ENCODE results near the gene PTEN.

The PTEN gene

GRCh38 chr10:87930934-87931835 is 67.8 kb downstream of the PTEN start:
- Histone ChIP-seq H3K9me3 (no peaks in the 10 kb centered on the region), H4K20me1 (peaks cover 73% of the 10 kb centered on the region), H3K4me2 (no peak overlapping the region), H3K27ac (no peak overlapping the region), H3K4me3 (no peak overlapping the region), H3K27me3 (no peaks in the 10 kb centered on the region), H3K4me1 (peaks cover 12% of the 10 kb centered on the region), H3K9ac (no peak overlapping the region), H3K36me3 (peaks cover 65% of the 10 kb centered on the region)
- TF ChIP-seq Cebpa-rat (IDR thresholded peaks at IDR 0.05), result no peak

GRCh38 chr10:87931836-87932230 is 68.4 kb downstream of the PTEN start:
- Histone ChIP-seq H4K20me1 (peaks cover 73% of the 10 kb centered on the region), H3K4me3 (no peak overlapping the region), H3K4me1 (peaks cover 6% of the 10 kb centered on the region), H3K4me2 (no peak overlapping the region), H3K9me3 (no peaks in the 10 kb centered on the region), H3K36me3 (peaks cover 65% of the 10 kb centered on the region), H3K9ac (no peak overlapping the region), H3K27ac (no peak overlapping the region), H3K27me3 (no peaks in the 10 kb centered on the region)
- TF ChIP-seq Cebpa-rat (IDR thresholded peaks at IDR 0.05), result no peak

DNA sequence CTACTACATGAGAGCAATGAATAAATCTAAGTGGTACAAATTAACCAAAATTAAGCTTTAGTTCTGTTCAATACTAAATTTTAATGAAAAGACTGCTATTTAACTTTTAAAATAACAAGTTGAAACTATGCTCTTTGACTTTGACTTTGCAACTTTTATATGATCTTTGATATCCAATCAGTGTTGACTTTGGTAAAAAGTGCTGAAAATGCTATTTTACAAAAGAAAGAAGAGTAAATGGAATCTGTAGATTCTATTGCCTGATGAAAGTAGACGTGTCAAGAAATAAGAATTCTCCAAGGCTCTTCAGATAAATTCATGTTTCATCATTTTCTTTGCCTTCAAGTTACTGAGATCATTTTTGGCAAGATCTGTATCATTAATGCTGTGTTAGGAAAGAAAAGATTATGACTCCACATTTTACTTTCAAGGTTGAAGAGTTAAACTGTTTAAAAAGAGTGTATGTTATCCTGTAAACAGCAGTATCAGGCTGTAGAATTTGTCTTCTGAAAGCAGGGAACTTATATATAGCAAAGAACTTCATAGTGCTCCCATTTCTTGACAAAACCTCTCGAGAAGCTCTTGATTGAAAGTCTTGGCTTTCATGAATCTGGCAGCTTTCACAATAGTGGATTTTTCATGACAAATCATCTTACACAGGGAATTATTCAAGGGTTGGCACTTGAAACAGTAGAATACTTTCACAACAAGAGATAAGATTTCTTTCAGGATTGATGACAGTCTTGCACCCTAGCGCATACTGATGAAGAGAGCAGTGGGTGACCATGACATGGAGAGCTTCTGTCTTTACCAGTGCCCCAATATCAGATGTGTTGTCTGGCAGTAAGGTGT is 72.1 kb downstream of the PTEN start:
- Histone ChIP-seq H3K9me3 (no peaks in the 10 kb centered on the region), H3K4me1 (no peaks in the 10 kb centered on the region), H3K9ac (no peak overlapping the region), H3K27ac (no peak overlapping the region), H3K4me3 (no peak overlapping the region), H3K27me3 (no peaks in the 10 kb centered on the region), H3K4me2 (no peak overlapping the region), H3K36me3 (peaks cover 69% of the 10 kb centered on the region), H4K20me1 (peaks cover 52% of the 10 kb centered on the region)
- no peak for TF ChIP-seq Cebpa-rat (IDR thresholded peaks at IDR 0.05)

DNA sequence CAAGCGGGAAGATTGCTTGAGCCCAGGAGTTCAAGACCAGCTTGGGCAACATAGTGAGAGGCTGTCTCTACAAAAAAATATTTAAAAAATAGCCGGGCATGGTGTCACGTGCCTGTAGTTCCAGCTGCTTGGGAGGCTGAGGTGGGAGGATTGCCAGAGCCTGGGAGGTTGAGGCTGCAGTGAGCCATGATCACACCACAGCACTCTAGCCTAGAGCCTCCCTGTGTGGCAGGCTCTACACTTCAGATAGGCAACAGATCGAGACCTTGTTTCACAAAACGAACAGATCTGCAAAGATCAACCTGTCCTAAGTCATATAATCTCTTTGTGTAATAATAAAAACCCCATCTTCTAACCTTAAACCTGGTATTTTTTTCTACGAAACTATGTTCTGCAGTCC is 76.8 kb downstream of the PTEN start:
- Histone ChIP-seq H3K4me2 (no peak overlapping the region), H4K20me1 (peaks cover 30% of the 10 kb centered on the region), H3K4me1 (no peaks in the 10 kb centered on the region), H3K4me3 (no peak overlapping the region), H3K36me3 (peaks cover 70% of the 10 kb centered on the region), H3K27ac (no peak overlapping the region), H3K9ac (no peak overlapping the region), H3K27me3 (no peaks in the 10 kb centered on the region), H3K9me3 (no peaks in the 10 kb centered on the region)
- TF ChIP-seq Cebpa-rat (IDR thresholded peaks at IDR 0.05), result no peak

DNA sequence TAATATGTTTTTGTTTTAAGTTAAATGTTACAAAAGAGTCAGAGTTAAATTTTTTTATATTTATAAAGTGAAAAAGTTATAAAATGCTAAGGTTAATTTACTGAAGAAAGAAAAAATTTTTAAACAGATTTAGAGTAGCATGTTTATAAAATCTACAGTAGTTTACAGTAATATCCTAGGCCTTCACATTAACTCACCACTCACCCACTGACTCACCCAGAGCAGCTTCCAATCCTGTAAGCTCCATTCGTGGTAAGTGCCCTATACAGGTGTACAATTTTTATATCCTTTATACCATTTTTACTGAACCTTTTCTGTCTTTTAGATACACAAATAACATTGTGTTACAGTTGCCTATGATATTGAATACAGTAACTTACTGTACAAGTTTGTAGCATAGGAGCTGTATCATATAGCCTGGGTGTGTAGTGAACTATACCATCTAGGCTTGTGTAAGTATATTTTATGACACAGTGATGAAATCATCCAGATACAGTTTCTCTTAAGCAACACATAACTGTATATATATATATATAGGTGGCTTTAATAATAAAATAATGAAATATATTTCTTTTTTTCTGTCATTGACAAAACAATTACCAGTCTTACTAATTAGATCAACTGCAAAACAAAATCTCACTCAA is 79.6 kb downstream of the PTEN start:
- Histone ChIP-seq H3K27ac (no peak overlapping the region), H3K9ac (no peak overlapping the region), H3K4me2 (no peak overlapping the region), H3K36me3 (peaks cover 72% of the 10 kb centered on the region), H4K20me1 (peaks cover 7% of the 10 kb centered on the region; the same call in 1 of the 2 replicates), H3K9me3 (no peaks in the 10 kb centered on the region), H3K4me1 (no peaks in the 10 kb centered on the region), H3K27me3 (no peaks in the 10 kb centered on the region), H3K4me3 (no peak overlapping the region)
- TF ChIP-seq Cebpa-rat (IDR thresholded peaks at IDR 0.05), result no peak

GRCh38 chr10:87945984-87946383 is 82.6 kb downstream of the PTEN start:
- Histone ChIP-seq H3K27ac (no peak overlapping the region), H3K4me2 (no peak overlapping the region), H3K9ac (no peak overlapping the region), H3K4me3 (no peak overlapping the region), H3K9me3 (no peaks in the 10 kb centered on the region), H3K36me3 (peaks cover 63% of the 10 kb centered on the region), H3K27me3 (no peaks in the 10 kb centered on the region), H3K4me1 (no peaks in the 10 kb centered on the region), H4K20me1 (no peaks in the 10 kb centered on the region)
- TF ChIP-seq Cebpa-rat (IDR thresholded peaks at IDR 0.05), result no peak

DNA sequence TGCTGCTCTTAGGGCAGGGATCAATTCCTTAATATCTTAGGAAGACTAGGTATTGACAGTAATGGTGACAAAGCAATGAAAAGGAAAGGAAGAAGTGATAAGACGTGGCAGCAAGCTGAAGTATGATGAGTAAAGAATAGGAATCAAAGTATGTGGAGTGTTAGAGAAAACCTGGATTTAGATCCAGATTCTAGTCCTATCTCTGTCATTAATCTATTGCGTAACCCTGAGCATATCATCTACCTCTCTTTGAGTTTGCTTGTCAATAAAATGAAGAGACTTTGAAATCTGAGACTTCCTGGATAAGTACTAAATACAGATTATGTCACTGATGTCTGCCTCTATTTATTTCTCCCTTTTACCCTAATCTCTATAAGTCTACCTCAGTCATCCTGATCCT is 89.2 kb downstream of the PTEN start:
- Histone ChIP-seq H3K36me3 (peaks cover 57% of the 10 kb centered on the region), H3K9ac (no peak overlapping the region), H3K4me2 (no peak overlapping the region), H3K27ac (no peak overlapping the region), H3K4me3 (no peak overlapping the region), H3K4me1 (no peaks in the 10 kb centered on the region), H3K9me3 (no peaks in the 10 kb centered on the region), H4K20me1 (peaks cover 8% of the 10 kb centered on the region; the same call in 1 of the 2 replicates), H3K27me3 (no peaks in the 10 kb centered on the region)
- TF ChIP-seq Cebpa-rat (IDR thresholded peaks at IDR 0.05), result peak; percentile 65; the same call in 1 of the 2 replicates

DNA sequence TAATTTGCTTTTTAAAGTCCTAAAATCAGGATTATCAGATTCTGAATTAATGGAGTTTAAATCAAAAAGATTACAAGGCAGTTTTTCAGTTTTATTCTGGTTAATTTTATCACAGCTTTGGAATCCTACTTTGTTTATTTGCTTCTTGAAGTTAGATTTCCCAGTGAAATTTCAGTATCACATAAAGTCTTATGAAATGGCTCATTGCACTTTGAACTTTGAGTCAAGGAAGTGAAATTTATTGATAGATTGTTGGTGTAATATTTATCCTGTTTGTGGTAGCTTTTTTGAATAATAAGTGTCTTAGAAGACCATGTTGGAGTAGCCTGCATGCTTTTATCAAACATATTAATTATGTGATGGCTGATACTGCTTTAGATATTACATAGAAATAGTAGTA is 92.6 kb downstream of the PTEN start:
- no peak overlapping the region for H3K4me2 ChIP-seq
- H3K27ac ChIP-seq, result no peak overlapping the region
- no peak for TF ChIP-seq Cebpa-rat (IDR thresholded peaks at IDR 0.05)
- H3K9me3 ChIP-seq, result no peaks in the 10 kb centered on the region
- no peaks in the 10 kb centered on the region for H3K4me1 ChIP-seq
- peaks cover 68% of the 10 kb centered on the region for H3K36me3 ChIP-seq
- no peaks in the 10 kb centered on the region for H3K27me3 ChIP-seq
- H4K20me1 ChIP-seq, result peaks cover 8% of the 10 kb centered on the region; the same call in 1 of the 2 replicates
- no peak overlapping the region for H3K9ac ChIP-seq
- no peak overlapping the region for H3K4me3 ChIP-seq

DNA sequence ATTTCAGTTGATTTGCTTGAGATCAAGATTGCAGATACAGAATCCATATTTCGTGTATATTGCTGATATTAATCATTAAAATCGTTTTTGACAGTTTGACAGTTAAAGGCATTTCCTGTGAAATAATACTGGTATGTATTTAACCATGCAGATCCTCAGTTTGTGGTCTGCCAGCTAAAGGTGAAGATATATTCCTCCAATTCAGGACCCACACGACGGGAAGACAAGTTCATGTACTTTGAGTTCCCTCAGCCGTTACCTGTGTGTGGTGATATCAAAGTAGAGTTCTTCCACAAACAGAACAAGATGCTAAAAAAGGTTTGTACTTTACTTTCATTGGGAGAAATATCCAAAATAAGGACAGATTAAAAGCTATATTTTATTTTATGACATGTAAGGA is 94.3 kb downstream of the PTEN start:
- TF ChIP-seq Cebpa-rat (IDR thresholded peaks at IDR 0.05), result no peak
- H3K4me1 ChIP-seq, result no peaks in the 10 kb centered on the region
- no peak overlapping the region for H3K27ac ChIP-seq
- H3K9me3 ChIP-seq, result no peaks in the 10 kb centered on the region
- no peak overlapping the region for H3K4me2 ChIP-seq
- H3K27me3 ChIP-seq, result no peaks in the 10 kb centered on the region
- no peak overlapping the region for H3K4me3 ChIP-seq
- H3K36me3 ChIP-seq, result peaks cover 69% of the 10 kb centered on the region
- H3K9ac ChIP-seq, result no peak overlapping the region
- peaks cover 8% of the 10 kb centered on the region; the same call in 1 of the 2 replicates for H4K20me1 ChIP-seq
